Activated CD8-positive, alpha-beta memory T cell treated with anti-CD3 and anti-CD28 coated beads for 36 hours (primary cell): ENCODE data around the gene SH2B3. TPM values are rescaled to one million over a fixed set of nuclear protein-coding genes. Genes with fewer than 3 reads are reported as not detected.

Experiments used
- CTCF ChIA-PET: fragments of 350-600 bp; sonication (Branson Sonifier 250); formaldehyde crosslinking; loops from one replicate; lab custom pipeline; 2021; ENCODE audit warnings: antibody characterized with exemption; lab: Charles Lee
- POLR2A ChIA-PET: fragments of 350-600 bp; sonication (Branson Sonifier 250); formaldehyde crosslinking; loops from one replicate; lab custom pipeline; 2021; ENCODE audit warnings: antibody characterized with exemption; lab: Charles Lee
- total RNA-seq, 2 experiments: library from RNA; stranded (reverse); gene quantifications; one replicate each; pipeline ENCODE4 v1.2.3, GENCODE V29; 2021

The SH2B3 gene
- total RNA-seq, 2 experiments from 2014 or later: 56.8 to 58.4 TPM

GRCh38 chr12:111444314-111444924 lies 38.7 kb downstream of the SH2B3 start:
- CTCF ChIA-PET: interaction anchor here (0.9 to 25.3 kb wide), 6 partner anchors 9 to 46 kb away, joined by 3 to 393 read pairs (median 18); partner anchors contain the start of gene SH2B3
- POLR2A ChIA-PET: interaction anchor here (0.7 to 2.9 kb wide), 8 partner anchors 10 to 387 kb away, joined by 3 to 28 read pairs (median 6); partner anchors contain the start of gene SH2B3

DNA sequence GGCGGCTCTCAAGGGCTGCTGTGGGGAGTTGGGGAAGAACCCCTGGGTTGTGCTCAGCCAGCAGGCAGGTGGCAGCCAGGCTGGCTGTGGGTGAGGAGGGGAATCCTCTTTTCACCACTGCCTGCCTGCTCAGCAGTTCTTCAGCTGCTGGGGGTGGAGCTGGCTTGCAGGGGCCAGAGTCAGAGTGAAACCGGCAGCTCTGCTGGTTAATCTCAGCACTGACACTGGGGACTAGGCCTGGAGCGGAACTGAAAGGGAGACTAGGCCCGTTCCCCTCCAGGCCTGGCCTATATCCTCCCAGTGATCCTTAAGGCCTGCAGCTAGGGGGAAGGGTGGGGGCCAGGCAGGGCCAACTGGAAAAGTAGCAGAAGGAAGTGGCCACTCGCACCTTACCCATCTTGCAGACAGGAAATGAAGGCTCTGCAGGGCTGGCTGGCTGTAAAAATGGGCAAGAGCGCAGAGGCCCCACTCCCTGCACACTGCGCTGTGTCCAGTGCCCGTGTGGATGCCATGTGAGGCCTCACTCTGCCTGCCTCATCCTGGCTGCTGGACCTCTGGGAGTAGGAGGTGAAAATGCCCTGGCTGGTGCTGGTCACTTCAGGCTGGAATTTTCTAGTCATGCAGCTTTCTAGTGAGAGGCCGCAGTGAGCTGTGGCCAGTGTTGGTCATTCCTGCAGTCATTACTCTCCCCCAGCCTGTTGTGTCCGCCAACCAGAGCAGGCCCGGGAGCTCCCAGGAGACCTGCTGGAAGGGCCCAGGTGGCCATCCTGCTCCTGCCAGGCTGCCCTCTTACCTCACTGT lies 39.4 kb downstream of the SH2B3 start:
- ChIA-PET CTCF (interaction anchor here (0.9 to 25.3 kb wide), 6 partner anchors 10 to 46 kb away, joined by 3 to 393 read pairs (median 18); partner anchors contain the start of gene SH2B3), POLR2A (interaction anchor here (0.7 to 2.9 kb wide), 7 partner anchors 10 to 388 kb away, joined by 3 to 28 read pairs (median 8); partner anchors contain the start of gene SH2B3)

GRCh38 chr12:111445726-111446581 lies 40.2 kb downstream of the SH2B3 start:
- CTCF ChIA-PET: interaction anchor here (2.9 to 25.3 kb wide), 3 partner anchors 11 to 47 kb away, joined by 27 to 393 read pairs (median 35); partner anchors contain the start of gene SH2B3
- POLR2A ChIA-PET: interaction anchor here (1.0 to 2.8 kb wide), 4 partner anchors 11 to 49 kb away, joined by 3 to 28 read pairs (median 8); partner anchors contain the start of gene SH2B3

GRCh38 chr12:111446631-111447570 lies 41.2 kb downstream of the SH2B3 start:
- CTCF ChIA-PET: interaction anchor here (25.3 kb wide), 1 partner anchor 48 kb away, joined by 393 read pairs; the partner anchor contains the start of gene SH2B3
- POLR2A ChIA-PET: interaction anchor here (0.6 kb wide), 1 partner anchor 47 kb away, joined by 8 read pairs; no protein-coding TSS in a partner anchor

GRCh38 chr12:111447571-111448265 lies 42.0 kb downstream of the SH2B3 start:
- ChIA-PET CTCF (interaction anchor here (25.3 kb wide), 1 partner anchor 49 kb away, joined by 393 read pairs; the partner anchor contains the start of gene SH2B3), POLR2A (no interaction called here)

GRCh38 chr12:111448266-111448830 lies 42.6 kb downstream of the SH2B3 start:
- ChIA-PET CTCF (interaction anchor here (0.6 to 25.3 kb wide), 3 partner anchors 19 to 126 kb away, joined by 4 to 393 read pairs (median 4); partner anchors contain the start of gene SH2B3), POLR2A (no interaction called here)

DNA sequence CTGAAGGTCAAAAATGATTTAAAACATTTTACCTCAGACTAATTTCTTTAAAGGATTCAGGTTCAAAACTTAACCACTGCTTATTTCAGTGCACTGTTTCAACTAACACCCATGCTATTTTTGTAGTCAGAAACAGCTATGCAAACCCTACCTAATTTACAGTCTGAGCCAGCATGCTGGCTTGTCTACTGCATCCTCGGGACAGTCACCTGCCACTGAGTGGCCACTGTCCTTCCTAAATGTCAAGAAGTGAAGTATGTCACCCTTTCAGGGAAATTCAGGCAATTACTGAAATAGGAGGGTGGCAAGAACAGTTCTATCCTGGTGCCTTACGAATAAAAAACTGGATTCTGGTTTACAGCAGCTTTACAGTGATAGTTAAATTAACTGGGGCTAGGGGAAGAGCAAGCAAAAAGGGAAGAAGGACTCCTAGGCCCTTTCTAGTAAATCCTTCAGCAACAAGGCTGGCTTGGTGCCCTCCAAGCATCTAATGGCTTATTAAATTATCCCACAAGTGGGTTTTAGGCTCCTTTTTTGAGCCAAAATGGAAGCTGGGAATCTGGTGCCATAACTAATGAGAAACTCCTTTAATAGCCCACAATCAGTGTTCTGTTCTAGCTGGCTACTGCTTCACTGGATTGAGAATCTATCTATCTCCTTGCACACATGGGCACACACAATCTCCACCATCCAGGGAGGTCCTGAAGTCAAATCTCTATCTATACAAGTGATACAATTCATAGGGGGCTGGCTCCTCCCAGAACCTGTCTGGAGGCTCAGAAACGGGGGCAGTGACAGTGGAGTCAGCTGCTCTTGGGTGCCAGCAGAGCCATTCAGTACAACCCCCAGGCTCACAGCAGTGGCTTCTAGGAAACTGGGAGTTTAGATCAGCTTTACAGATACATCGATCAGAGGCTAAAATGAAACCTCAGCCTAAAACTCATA lies 43.4 kb downstream of the SH2B3 start:
- POLR2A ChIA-PET: no interaction called here
- CTCF ChIA-PET: interaction anchor here (0.6 to 25.3 kb wide), 8 partner anchors 14 to 127 kb away, joined by 3 to 393 read pairs (median 4); partner anchors contain the start of gene SH2B3

GRCh38 chr12:111450676-111451075 lies 45.0 kb downstream of the SH2B3 start:
- POLR2A ChIA-PET: interaction anchor here (2.4 kb wide), 1 partner anchor 54 kb away, joined by 9 read pairs; no protein-coding TSS in a partner anchor
- CTCF ChIA-PET: interaction anchor here (1.2 to 25.3 kb wide), 7 partner anchors 8 to 120 kb away, joined by 3 to 393 read pairs (median 7); partner anchors contain the start of gene SH2B3

DNA sequence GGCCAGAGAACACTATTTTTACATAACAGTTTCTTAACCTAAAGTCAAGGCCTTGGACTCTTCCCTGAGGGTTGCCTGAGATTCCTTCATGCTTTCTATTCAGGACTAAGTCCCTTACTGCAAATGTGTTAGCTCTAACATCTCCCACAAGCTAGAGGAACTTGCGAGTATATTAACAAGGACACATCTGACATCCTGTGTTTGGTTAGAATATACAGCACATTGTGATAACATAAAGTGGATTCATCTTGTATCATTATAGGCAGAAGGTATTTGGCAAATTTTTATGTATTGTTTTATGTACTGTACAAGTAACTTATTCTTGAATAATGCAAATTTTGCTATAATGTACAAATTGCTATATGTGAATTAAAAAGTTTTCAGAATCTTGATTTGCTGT lies 45.5 kb downstream of the SH2B3 start:
- ChIA-PET CTCF (interaction anchor here (0.6 to 25.3 kb wide), 15 partner anchors 9 to 121 kb away, joined by 3 to 393 read pairs (median 5); partner anchors contain the start of gene SH2B3), POLR2A (interaction anchor here (1.1 to 2.4 kb wide), 2 partner anchors 47 to 54 kb away, joined by 5 to 9 read pairs; no protein-coding TSS in a partner anchor)

- POLR2A ChIA-PET: interaction anchor here (1.1 to 2.4 kb wide), 2 partner anchors 47 to 55 kb away, joined by 5 to 9 read pairs; no protein-coding TSS in a partner anchor
These were observed 46.0 kb downstream of the SH2B3 start for GRCh38 chr12:111451649-111452129.

GRCh38 chr12:111453071-111453989 lies 47.6 kb downstream of the SH2B3 start:
- CTCF ChIA-PET: interaction anchor here (0.6 to 25.3 kb wide), 3 partner anchors 22 to 233 kb away, joined by 3 to 393 read pairs (median 12); partner anchors contain the start of gene SH2B3

More at GRCh38 chr12:111451649-111452129, 46.0 kb downstream of the SH2B3 start:
- CTCF ChIA-PET: interaction anchor here (0.6 to 25.3 kb wide), 15 partner anchors 9 to 121 kb away, joined by 3 to 393 read pairs (median 5); partner anchors contain the start of gene SH2B3

DNA sequence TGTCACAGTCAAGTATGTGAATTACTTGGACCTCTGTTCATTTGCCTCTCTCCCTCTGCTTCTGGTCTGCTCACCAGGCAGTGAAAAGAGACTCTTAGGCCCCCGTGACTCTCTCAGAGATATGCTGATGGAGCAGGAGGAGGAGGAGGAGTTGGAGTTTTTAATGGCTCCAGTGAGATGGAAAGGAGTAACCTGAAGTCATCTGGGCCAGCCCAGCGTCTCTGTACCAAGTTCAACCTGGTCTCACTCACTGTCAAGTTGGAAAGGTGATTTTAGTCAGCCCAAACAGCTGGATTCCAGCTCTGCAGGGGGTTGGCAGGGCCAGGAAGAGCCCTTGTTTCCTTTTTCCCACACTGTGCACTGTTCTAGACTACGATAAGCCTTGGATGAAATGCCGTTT lies 48.6 kb downstream of the SH2B3 start:
- POLR2A ChIA-PET: no interaction called here
- CTCF ChIA-PET: interaction anchor here (0.6 to 25.3 kb wide), 3 partner anchors 10 to 751 kb away, joined by 3 to 393 read pairs (median 3); partner anchors contain the start of gene SH2B3

More at GRCh38 chr12:111453071-111453989, 47.6 kb downstream of the SH2B3 start:
- POLR2A ChIA-PET: no interaction called here

- ChIA-PET CTCF (interaction anchor here (0.6 to 25.3 kb wide), 3 partner anchors 10 to 752 kb away, joined by 3 to 393 read pairs (median 3); partner anchors contain the start of gene SH2B3), POLR2A (no interaction called here)
These were observed 49.2 kb downstream of the SH2B3 start for GRCh38 chr12:111454716-111455447.
